Measurements from ENCODE around the gene CCDC12.

DNA sequence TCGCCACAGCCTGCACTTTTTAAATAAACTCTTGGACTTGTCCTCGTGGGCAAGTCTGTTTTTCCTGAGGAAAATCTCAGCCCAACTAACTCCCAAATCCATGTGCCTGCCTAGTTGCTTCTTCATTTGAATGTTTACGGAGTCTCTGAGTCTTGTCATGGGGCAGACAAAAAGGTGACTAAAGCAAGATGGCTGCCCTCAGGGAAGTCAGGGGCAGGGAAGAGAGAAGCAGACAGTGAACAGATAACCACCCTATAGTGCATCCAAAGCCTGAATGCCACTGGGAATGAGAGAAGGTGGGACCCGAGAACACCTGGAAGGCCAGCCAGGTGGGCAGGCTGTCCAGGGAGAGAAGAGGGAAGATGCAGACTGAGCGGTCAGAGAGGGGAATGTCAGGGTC, 21.4 kb downstream of the CCDC12 start:
- TF ChIP-seq POLR2A (IDR thresholded peaks at IDR 0.05): no peak
- TF ChIP-seq, protein P1, sequence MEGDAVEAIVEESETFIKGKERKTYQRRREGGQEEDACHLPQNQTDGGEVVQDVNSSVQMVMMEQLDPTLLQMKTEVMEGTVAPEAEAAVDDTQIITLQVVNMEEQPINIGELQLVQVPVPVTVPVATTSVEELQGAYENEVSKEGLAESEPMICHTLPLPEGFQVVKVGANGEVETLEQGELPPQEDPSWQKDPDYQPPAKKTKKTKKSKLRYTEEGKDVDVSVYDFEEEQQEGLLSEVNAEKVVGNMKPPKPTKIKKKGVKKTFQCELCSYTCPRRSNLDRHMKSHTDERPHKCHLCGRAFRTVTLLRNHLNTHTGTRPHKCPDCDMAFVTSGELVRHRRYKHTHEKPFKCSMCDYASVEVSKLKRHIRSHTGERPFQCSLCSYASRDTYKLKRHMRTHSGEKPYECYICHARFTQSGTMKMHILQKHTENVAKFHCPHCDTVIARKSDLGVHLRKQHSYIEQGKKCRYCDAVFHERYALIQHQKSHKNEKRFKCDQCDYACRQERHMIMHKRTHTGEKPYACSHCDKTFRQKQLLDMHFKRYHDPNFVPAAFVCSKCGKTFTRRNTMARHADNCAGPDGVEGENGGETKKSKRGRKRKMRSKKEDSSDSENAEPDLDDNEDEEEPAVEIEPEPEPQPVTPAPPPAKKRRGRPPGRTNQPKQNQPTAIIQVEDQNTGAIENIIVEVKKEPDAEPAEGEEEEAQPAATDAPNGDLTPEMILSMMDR (IDR thresholded peaks at IDR 0.05): no peak

Measured in adrenal gland (tissue), 5 donors.